IPS-11a (cell line): ENCODE data around the gene SDK2.

Experiments
- H3K4me3 ChIP-seq: one replicate; pipeline ENCODE4 v1.5.1; 2013; ENCODE audit warnings: low read depth, low read length, control low read depth

SDK2 gene

DNA sequence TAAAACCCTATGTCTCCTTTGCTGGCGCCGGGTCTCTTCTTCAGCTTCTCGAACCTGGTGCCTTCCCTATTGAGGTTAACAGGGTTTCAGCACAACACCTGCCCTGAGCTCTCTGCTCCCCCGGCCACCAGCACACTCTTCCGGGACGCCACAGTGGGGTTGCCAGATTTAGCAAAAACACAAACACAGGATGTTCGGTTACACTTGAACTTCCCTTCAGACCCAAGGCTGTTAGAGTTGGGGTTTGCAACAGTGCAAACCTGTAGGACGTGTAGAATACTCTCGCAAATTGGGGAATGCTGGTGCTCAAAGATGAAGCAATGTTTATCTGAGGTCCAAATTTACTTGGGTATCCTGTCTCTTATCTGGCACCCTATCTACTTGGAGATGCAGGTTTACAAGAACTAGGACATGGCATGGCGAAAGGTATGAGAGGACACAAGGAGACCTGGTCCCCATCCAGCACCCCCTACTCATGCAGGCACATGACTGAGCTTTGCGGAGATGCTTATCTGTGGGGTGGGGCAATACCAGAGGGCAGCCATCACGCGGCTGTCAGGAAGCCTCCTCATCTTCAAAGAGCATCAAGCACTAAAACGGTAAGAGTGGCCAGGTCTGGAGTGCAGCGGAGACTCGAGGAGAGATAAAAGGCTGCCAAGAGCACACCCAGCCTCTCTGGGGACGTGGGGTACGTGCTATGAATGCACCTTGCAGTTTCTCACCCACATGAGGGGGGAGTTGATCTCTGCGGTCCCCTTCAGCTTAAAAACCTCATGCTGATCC is 52.8 kb downstream of the SDK2 start:
- H3K4me3 ChIP-seq, result no peak overlapping the region

DNA sequence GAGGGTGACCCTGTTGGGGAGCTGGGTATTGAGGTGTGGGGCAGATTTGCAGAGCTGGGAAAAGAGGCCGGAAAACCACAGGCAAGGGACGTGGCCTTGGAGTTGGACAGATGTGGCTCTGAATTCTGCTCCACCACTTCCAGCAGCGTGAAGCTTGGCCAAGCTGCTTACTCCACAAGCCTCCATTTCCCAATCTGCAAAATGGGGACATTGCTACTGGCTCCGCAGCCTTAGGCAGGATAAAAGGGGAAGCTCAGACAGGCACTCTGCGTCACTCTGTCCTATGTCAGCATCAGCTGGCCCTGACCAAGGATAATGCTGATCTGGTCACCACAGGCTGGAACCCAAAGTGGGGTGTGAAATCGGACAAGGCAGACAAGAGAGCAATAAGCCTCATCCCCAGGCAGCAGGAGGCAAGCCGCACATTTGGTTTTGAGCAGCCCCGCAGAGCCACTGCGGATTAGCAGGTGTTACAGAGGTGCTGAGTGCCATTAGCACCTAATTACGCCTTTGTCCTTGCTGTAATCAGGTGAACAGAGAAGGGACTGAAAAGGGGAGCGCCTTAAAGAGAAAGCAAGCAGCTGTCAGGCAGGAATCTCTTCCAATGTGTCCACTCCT is 54.8 kb downstream of the SDK2 start:
- H3K4me3 ChIP-seq, result no peak overlapping the region

DNA sequence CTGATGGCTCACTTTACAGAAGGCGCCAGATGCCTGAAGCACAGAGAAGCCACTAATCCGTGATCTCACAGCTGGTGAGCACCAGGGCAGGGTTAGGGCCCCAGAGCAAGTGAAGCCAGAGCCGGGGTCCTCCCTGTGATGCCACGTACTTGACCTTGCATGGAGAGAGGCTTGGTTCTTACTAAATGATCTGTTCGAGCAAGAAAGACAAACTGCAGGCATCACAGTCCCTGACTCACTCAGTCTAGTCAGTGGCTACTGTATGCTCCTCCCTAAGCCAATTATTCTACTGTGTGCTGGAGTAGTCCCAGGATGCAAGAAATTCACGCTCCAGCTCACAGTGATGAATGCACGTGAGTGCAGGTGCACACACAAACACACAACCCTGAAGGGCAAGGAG is 55.4 kb downstream of the SDK2 start:
- H3K4me3 ChIP-seq, result no peak overlapping the region

- no peak overlapping the region for H3K4me3 ChIP-seq
Observed at GRCh38 chr17:73588301-73588846, 55.9 kb downstream of the SDK2 start.

DNA sequence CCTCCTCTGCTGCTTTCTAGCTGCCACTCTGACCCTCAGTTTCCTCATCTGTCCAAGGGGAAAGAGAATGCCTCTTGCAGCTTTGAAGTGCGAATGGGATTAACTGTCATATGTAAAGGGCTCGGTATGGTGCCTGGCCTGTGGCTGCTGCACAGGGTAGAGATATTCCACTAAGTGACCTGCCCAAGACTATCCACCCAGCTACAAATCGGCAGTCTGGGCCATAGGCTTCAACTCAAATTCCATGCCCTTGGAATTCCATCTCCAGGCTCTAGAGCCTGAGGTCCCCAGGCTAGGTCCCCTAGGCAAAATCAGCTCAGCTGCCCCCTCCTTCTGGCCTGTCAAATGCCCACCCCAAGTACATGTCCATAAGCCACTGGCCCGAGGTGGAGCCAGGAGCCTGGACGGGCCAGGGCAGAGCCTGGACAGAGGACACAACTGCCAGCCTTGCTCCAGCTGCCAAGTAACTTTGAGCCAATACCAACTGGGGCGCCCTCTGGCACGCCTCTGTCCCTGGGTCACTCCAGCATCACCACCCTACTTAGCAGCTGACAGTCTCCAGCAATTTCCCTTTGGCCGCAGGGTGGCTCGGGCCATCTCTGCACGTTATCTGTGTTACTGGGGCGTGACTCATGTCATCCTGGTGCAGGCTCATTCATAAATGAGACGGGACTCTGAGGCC is 57.2 kb downstream of the SDK2 start:
- no peak overlapping the region for H3K4me3 ChIP-seq

DNA sequence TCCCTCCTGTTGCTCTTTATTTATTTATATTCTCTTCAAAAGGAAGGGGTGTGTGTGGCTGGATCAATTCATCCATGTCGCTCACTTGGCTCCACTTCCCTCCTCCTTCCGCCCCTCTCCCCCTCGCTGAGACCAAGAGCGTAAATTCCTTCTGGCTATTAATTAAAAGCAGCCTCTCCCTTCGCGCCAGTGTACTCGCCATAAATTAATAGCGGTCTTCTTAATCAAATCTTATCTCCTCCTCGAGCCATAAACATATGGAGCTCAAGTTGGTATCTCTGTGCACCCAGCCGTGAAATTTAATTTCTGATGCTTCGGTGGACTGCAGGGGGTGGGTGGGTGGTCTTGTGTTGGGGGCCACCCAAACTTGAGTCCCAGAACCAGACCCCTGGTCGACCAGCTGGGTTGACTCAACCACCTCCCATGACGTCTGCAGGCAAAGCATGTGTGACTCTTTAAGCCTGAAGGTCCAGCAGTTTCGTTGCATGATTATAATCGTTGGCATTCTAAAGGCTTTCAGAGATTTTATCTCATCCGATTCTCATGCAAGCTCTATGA is 57.9 kb downstream of the SDK2 start:
- H3K4me3 ChIP-seq, result no peak overlapping the region

GRCh38 chr17:73585583-73585982 is 58.7 kb downstream of the SDK2 start:
- no peak overlapping the region for H3K4me3 ChIP-seq

DNA sequence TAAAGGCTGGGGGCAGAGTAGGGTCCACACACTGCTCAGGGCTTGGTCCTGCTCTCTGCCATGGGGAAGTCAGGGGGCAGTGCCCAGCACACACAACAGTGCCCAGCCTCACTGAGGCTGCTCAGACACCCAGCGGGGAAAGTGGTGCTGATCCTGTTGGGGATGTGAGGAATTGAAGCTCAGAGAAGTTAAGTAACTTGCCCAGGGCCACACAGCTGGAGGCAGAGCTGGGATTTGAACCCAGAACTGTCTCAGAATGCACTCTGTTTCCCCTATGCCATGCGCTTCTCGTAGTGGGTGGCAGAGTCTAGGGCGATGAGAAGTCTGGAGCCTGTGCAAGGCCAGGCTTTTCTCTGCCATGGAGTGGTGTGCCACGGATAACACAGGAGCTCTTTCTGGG is 59.3 kb downstream of the SDK2 start:
- H3K4me3 ChIP-seq, result no peak overlapping the region

- H3K4me3 ChIP-seq, result no peak overlapping the region
Observed at GRCh38 chr17:73584049-73584448, 60.2 kb downstream of the SDK2 start.

- no peak overlapping the region for H3K4me3 ChIP-seq
Observed at GRCh38 chr17:73582821-73583220, 61.4 kb downstream of the SDK2 start.

GRCh38 chr17:73582359-73582758 is 61.9 kb downstream of the SDK2 start:
- no peak overlapping the region for H3K4me3 ChIP-seq

DNA sequence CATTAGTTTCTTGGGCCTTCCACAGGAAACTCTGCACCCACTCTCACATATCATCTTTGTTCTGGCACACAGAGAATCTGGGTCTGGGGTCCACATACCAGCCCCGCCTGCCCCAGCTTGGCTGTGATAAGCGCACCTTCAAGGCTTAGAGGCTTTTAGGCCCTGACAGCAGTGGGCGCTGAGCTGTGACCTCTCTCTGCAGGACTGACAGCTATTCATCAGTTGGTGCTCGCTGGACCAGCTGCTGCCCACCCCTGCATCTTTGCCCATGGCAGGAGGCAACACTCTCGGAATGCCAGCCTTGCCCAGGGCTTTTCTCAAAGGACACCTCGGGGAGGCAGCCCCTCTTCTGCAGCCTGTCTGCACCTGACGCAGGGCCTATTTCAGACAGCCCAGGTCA is 62.9 kb downstream of the SDK2 start:
- no peak overlapping the region for H3K4me3 ChIP-seq

GRCh38 chr17:73580073-73580710 is 64.1 kb downstream of the SDK2 start:
- no peak overlapping the region for H3K4me3 ChIP-seq

- H3K4me3 ChIP-seq, result no peak overlapping the region
Observed at GRCh38 chr17:73576556-73577098, 67.6 kb downstream of the SDK2 start.

DNA sequence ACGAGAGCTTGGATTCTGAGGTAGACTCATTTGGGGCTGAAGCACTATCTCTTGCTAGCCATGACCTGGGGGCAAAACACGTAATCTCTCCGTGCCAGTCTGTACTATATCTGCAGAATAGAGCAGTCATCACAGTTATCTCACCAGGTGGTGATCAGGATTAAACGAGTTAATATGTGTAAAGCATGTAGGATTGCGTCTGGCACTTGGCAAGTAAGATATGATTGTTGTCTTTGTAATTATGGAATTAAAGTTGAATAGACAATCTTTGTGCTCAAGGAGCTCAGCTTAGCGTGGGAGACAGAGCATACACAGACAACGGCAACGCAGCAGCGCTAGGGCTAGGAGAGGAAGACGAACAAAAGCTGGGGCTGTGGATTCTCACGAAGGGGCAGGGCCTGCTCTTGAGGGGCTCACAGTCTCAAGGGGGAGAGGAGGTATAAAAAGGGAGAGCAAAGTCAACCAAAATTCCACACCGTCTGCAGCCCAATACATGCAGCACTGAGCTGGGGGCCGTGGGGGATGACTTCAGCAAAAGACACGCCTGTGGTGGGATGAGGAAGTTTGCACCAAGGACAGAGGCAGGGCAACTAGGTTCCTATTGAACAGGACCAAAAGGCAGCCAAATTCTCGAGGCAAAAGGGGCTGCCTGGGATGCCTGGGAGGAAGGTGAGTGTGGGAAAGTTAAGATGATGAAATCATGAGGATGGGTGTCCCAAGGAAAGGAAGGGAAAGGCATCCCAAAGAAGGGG is 68.6 kb downstream of the SDK2 start:
- H3K4me3 ChIP-seq, result no peak overlapping the region

- no peak overlapping the region for H3K4me3 ChIP-seq
Observed at GRCh38 chr17:73571511-73572130, 72.6 kb downstream of the SDK2 start.

- no peak overlapping the region for H3K4me3 ChIP-seq
Observed at GRCh38 chr17:73569762-73570319, 74.4 kb downstream of the SDK2 start.

DNA sequence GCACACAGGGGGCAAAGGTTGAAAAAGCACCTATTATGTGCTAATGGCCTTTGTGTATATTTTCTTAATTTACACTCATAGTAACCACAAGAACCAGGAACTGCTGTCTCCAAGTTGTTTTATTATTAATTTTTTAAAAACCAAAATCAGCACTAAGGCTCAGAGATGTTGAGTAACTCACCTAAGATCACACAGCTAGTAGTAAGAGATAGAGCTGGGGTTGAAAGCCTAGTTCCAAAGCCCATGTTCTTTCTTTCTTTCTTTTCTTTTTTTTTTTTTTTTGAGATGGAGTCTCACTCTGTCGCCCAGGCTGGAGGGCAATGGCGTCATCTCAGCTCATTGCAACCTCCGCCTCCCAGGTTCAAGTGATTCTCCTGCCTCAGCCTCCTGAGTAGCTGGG is 75.3 kb downstream of the SDK2 start:
- H3K4me3 ChIP-seq, result no peak overlapping the region
